ENCODE measurements around the gene CDKN1A. TPM values are rescaled to one million over a fixed set of nuclear protein-coding genes. Genes with fewer than 3 reads are reported as not detected.

Gene CDKN1A
- total RNA-seq, 3 donors from 2014 or later (not counting 1 experiment from before 2014, with no cell fraction given), result 19.1 to 40.7 (median 25.4) TPM

DNA sequence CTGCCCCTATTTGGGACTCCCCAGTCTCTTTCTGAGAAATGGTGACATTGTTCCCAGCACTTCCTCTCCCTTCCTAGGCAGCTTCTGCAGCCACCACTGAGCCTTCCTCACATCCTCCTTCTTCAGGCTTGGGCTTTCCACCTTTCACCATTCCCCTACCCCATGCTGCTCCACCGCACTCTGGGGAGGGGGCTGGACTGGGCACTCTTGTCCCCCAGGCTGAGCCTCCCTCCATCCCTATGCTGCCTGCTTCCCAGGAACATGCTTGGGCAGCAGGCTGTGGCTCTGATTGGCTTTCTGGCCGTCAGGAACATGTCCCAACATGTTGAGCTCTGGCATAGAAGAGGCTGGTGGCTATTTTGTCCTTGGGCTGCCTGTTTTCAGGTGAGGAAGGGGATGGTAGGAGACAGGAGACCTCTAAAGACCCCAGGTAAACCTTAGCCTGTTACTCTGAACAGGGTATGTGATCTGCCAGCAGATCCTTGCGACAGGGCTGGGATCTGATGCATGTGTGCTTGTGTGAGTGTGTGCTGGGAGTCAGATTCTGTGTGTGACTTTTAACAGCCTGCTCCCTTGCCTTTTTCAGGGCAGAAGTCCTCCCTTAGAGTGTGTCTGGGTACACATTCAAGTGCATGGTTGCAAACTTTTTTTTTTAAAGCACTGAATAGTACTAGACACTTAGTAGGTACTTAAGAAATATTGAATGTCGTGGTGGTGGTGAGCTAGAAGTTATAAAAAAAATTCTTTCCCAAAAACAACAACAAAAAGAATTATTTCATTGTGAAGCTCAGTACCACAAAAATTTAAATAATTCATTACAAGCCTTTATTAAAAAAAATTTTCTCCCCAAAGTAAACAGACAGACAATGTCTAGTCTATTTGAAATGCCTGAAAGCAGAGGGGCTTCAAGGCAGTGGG, 2.1 kb upstream of the CDKN1A start:
- peaks cover 5% of the 10 kb centered on the region for H3K27me3 ChIP-seq (ENCODE audit: control insufficient read depth, insufficient read depth, low read length)
- no peak for ATAC-seq
- H3K36me3 Mint-ChIP-seq, result no peaks in the 10 kb centered on the region
- no peaks in the 10 kb centered on the region for H3K9me3 ChIP-seq (ENCODE audit: control insufficient read depth, insufficient read depth, low read length)
- H3K36me3 ChIP-seq (ENCODE audit: control insufficient read depth, insufficient read depth, low read length), result no peaks in the 10 kb centered on the region
- no peak for TF ChIP-seq CTCF (IDR thresholded peaks at IDR 0.05)
- peak overlapping the region; percentile 85 for H3K4me3 Mint-ChIP-seq
- no peaks in the 10 kb centered on the region for H3K9me3 Mint-ChIP-seq
- peak overlapping the region in 1 of 2 donors; percentile 96 for H3K27ac Mint-ChIP-seq
- 66% methylated on average over 3 of the region's 4 CpGs for WGBS (ENCODE audit: insufficient coverage)
- H3K4me3 ChIP-seq (ENCODE audit: low read length), result no peak overlapping the region
- H3K27me3 Mint-ChIP-seq (ENCODE audit: low read depth in 2 of 2), result peaks cover 0 to 5% of the 10 kb centered on the region in 2 donors
- no peak overlapping the region for H3K27ac ChIP-seq (ENCODE audit: low read length)
- no peak for DNase-seq
- H3K4me1 Mint-ChIP-seq, result peaks cover 29 to 30% of the 10 kb centered on the region in 2 donors
- H3K4me1 ChIP-seq (ENCODE audit: control insufficient read depth, insufficient read depth, low read length), result peaks cover 29% of the 10 kb centered on the region
- intact Hi-C loops (cut with micrococcal nuclease), result no loop called here

DNA sequence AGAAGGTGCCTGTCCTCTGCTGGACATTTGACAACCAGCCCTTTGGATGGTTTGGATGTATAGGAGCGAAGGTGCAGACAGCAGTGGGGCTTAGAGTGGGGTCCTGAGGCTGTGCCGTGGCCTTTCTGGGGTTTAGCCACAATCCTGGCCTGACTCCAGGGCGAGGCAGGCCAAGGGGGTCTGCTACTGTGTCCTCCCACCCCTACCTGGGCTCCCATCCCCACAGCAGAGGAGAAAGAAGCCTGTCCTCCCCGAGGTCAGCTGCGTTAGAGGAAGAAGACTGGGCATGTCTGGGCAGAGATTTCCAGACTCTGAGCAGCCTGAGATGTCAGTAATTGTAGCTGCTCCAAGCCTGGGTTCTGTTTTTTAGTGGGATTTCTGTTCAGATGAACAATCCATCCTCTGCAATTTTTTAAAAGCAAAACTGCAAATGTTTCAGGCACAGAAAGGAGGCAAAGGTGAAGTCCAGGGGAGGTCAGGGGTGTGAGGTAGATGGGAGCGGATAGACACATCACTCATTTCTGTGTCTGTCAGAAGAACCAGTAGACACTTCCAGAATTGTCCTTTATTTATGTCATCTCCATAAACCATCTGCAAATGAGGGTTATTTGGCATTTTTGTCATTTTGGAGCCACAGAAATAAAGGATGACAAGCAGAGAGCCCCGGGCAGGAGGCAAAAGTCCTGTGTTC, 1.3 kb upstream of the CDKN1A start:
- Mint-ChIP-seq H3K4me3 (peak overlapping the region; percentile 85), H3K27ac (peak overlapping the region; percentile 14 to 96), H3K36me3 (no peaks in the 10 kb centered on the region), H3K27me3 (ENCODE audit: low read depth in 2 of 2) (peaks cover 0 to 5% of the 10 kb centered on the region in 2 donors), H3K9me3 (no peaks in the 10 kb centered on the region), H3K4me1 (peaks cover 29 to 30% of the 10 kb centered on the region in 2 donors)
- H3K4me3 ChIP-seq (ENCODE audit: low read length), result no peak overlapping the region
- H3K27ac ChIP-seq (ENCODE audit: low read length), result no peak overlapping the region
- H3K9me3 ChIP-seq (ENCODE audit: control insufficient read depth, insufficient read depth, low read length), result no peaks in the 10 kb centered on the region
- 58% methylated on average over 6 of the region's 7 CpGs for WGBS (ENCODE audit: insufficient coverage)
- H3K27me3 ChIP-seq (ENCODE audit: control insufficient read depth, insufficient read depth, low read length), result peaks cover 5% of the 10 kb centered on the region
- H3K4me1 ChIP-seq (ENCODE audit: control insufficient read depth, insufficient read depth, low read length), result peaks cover 33% of the 10 kb centered on the region
- intact Hi-C loops (cut with micrococcal nuclease), result no loop called here
- ATAC-seq, result no peak
- H3K36me3 ChIP-seq (ENCODE audit: control insufficient read depth, insufficient read depth, low read length), result no peaks in the 10 kb centered on the region
- TF ChIP-seq CTCF (IDR thresholded peaks at IDR 0.05), result no peak
- no peak for DNase-seq

GRCh38 chr6:36677753-36678487, 594 bp upstream of the CDKN1A start:
- H3K27ac Mint-ChIP-seq, result peak overlapping the region; percentile 87 to 96
- Histone ChIP-seq H3K27ac (ENCODE audit: low read length) (no peak overlapping the region), H3K4me1 (ENCODE audit: control insufficient read depth, insufficient read depth, low read length) (peaks cover 39% of the 10 kb centered on the region), H3K27me3 (ENCODE audit: control insufficient read depth, insufficient read depth, low read length) (peaks cover 5% of the 10 kb centered on the region), H3K36me3 (ENCODE audit: control insufficient read depth, insufficient read depth, low read length) (no peaks in the 10 kb centered on the region), H3K4me3 (ENCODE audit: low read length) (no peak overlapping the region), H3K9me3 (ENCODE audit: control insufficient read depth, insufficient read depth, low read length) (no peaks in the 10 kb centered on the region)
- intact Hi-C loops (cut with micrococcal nuclease), result no loop called here
- no peak for ATAC-seq
- WGBS (ENCODE audit: insufficient coverage), result 14% methylated on average over 8 of the region's 10 CpGs
- H3K9me3 Mint-ChIP-seq, result no peaks in the 10 kb centered on the region
- DNase-seq, result peak in 1 of 2 donors; percentile 51
- H3K36me3 Mint-ChIP-seq, result no peaks in the 10 kb centered on the region
- peak overlapping the region; percentile 85 for H3K4me3 Mint-ChIP-seq
- peaks cover 0 to 5% of the 10 kb centered on the region in 2 donors for H3K27me3 Mint-ChIP-seq (ENCODE audit: low read depth in 2 of 2)
- peaks cover 29 to 30% of the 10 kb centered on the region in 2 donors for H3K4me1 Mint-ChIP-seq
- TF ChIP-seq CTCF (IDR thresholded peaks at IDR 0.05), result no peak

Data from natural killer cell (primary cell).